Fibroblast of lung (primary cell): ENCODE results near the gene ARHGEF19. TPM values are rescaled to one million over a fixed set of nuclear protein-coding genes. Genes with fewer than 3 reads are reported as not detected.

Experiments
- DNase-seq, 2 donors: peaks; one replicate each; pipeline versions ENCODE4 v3.0.0 to v3.0.0-alpha.2; 2010; ENCODE audit warnings: low read depth in 2 of 2
- H2AFZ ChIP-seq: 2 replicates; pipeline ENCODE4 v1.5.1; 2012; ENCODE audit warnings: low read length, control low read depth, inconsistent platforms
- H3K27ac ChIP-seq: 2 replicates; pipeline ENCODE4 v1.5.1; 2011; ENCODE audit warnings: low read length, control low read depth; ENCODE audit not compliant: insufficient read depth
- H3K27me3 ChIP-seq: 2 replicates; pipeline ENCODE4 v1.5.1; 2011; ENCODE audit warnings: mild to moderate bottlenecking, low read length; ENCODE audit not compliant: control insufficient read depth, insufficient read depth
- H3K36me3 ChIP-seq: 2 replicates; pipeline ENCODE4 v1.5.1; 2011; ENCODE audit warnings: low read length; ENCODE audit not compliant: control insufficient read depth, insufficient read depth
- H3K4me1 ChIP-seq: 2 replicates; pipeline ENCODE4 v1.5.1; 2011; ENCODE audit warnings: low read length; ENCODE audit not compliant: control insufficient read depth, insufficient read depth; ENCODE audit errors: extremely low read depth
- H3K4me2 ChIP-seq: 2 replicates; pipeline ENCODE4 v1.5.1; 2011; ENCODE audit warnings: low read length, control low read depth; ENCODE audit not compliant: insufficient read depth; ENCODE audit errors: extremely low read depth
- H3K4me3 ChIP-seq, 4 experiments: fragments of 200-600 bp in 1 of 4; sonication (generic) in 1 of 4; replicated peaks in 1 of 4; 2 replicates each; pipeline ENCODE4 v1.5.1; 2011 to 2016; ENCODE audit warnings: low read length in 4 of 4, low read depth in 3 of 4, mild to moderate bottlenecking in 3 of 4, control low read depth in 2 of 4, inconsistent platforms in 1 of 4, mixed read lengths in 1 of 4; ENCODE audit not compliant: insufficient read depth in 1 of 4; ENCODE audit errors: control extremely low read depth in 1 of 4
- H3K79me2 ChIP-seq: 2 replicates; pipeline ENCODE4 v1.5.1; 2012; ENCODE audit warnings: mild to moderate bottlenecking, low read length, inconsistent platforms; ENCODE audit not compliant: control insufficient read depth, insufficient read depth
- H3K9ac ChIP-seq: 2 replicates; pipeline ENCODE4 v1.5.1; 2011; ENCODE audit warnings: mild to moderate bottlenecking, low read length, control low read depth; ENCODE audit not compliant: insufficient read depth
- H3K9me3 ChIP-seq: 2 replicates; pipeline ENCODE4 v1.5.1; 2012; ENCODE audit warnings: low read depth, low read length; ENCODE audit not compliant: control insufficient read depth, insufficient read depth
- H4K20me1 ChIP-seq: 2 replicates; pipeline ENCODE4 v1.5.1; 2011; ENCODE audit warnings: low read length; ENCODE audit not compliant: control insufficient read depth, insufficient read depth; ENCODE audit errors: extremely low read depth
- EZH2 ChIP-seq: IDR thresholded peaks from 2 replicates; pipeline ENCODE4 v1.5.1; 2012; ENCODE audit warnings: low read length, control low read depth, mild to moderate bottlenecking; ENCODE audit errors: missing control alignments
- polyA plus RNA-seq, 2 donors: library from polyadenylated mRNA; depleted of rRNA in 1 of 2; stranded (reverse) in 1 of 2; unstranded in 1 of 2; fragments of >200 nt; gene quantifications; 2 replicates each; pipeline ENCODE4 v1.2.1, GENCODE V29; 2011 to 2012; ENCODE audit warnings: missing spikeins in 1 of 2
- total RNA-seq: library from RNA; depleted of rRNA; stranded (reverse); fragments of >200 nt; gene quantifications from 2 replicates; pipeline ENCODE4 v1.2.1, GENCODE V29; 2014
- TF ChIP-seq, protein P1 (sequence below), 2 donors: IDR thresholded peaks in 1 of 2; conservative IDR thresholded peaks in 1 of 2; 1 replicate in 1 of 2; 2 replicates in 1 of 2; pipeline ENCODE4 v1.5.1; 2011 to 2012; ENCODE audit warnings: low read length in 2 of 2, control low read depth in 1 of 2, inconsistent platforms in 1 of 2, low read depth in 1 of 2, mild to moderate bottlenecking in 1 of 2

The ARHGEF19 gene
- total and polyA plus RNA-seq, 2 donors (not counting 1 experiment from before 2014, with no cell fraction given), result 3.3 TPM

GRCh38 chr1:16178596-16179497 is 33.6 kb downstream of the ARHGEF19 start:
- Histone ChIP-seq H3K27me3 (no peaks in the 10 kb centered on the region), H3K4me1 (peaks cover 56% of the 10 kb centered on the region), H3K4me3 (no peak overlapping the region), H3K27ac (no peak overlapping the region), H3K9ac (no peak overlapping the region), H2AFZ (no peak overlapping the region), H4K20me1 (no peaks in the 10 kb centered on the region), H3K9me3 (no peaks in the 10 kb centered on the region), H3K4me2 (no peak overlapping the region), H3K79me2 (no peaks in the 10 kb centered on the region), H3K36me3 (no peaks in the 10 kb centered on the region)
- no peak for TF ChIP-seq EZH2
- TF ChIP-seq, protein P1, sequence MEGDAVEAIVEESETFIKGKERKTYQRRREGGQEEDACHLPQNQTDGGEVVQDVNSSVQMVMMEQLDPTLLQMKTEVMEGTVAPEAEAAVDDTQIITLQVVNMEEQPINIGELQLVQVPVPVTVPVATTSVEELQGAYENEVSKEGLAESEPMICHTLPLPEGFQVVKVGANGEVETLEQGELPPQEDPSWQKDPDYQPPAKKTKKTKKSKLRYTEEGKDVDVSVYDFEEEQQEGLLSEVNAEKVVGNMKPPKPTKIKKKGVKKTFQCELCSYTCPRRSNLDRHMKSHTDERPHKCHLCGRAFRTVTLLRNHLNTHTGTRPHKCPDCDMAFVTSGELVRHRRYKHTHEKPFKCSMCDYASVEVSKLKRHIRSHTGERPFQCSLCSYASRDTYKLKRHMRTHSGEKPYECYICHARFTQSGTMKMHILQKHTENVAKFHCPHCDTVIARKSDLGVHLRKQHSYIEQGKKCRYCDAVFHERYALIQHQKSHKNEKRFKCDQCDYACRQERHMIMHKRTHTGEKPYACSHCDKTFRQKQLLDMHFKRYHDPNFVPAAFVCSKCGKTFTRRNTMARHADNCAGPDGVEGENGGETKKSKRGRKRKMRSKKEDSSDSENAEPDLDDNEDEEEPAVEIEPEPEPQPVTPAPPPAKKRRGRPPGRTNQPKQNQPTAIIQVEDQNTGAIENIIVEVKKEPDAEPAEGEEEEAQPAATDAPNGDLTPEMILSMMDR (conservative IDR thresholded peaks at IDR 0.05 in 1 of 2, IDR thresholded peaks at IDR 0.05 in 1 of 2; ENCODE audit: low read depth in 1 of 2, low read length in 2 of 2), result no peak
- peak in 1 of 2 donors; percentile 28 for DNase-seq

DNA sequence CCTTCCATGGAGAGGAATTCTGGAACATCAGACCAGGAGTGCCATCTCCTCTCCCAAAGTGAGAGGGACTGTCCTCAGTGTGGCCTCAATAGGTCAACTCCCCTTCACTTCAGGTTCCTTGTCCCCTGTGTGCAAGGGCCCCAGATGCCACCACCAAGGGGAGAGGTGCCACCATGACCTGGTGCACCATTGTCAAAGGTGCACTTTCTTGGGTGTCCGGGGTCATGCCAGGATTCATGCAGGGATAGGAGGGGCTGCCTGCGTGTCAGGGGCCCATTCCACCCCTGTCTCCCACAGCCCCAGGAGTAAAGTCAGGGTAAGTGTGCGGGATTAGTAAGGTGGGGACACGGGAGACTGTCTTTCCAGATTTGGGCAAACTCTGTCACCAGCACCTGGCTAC is 35.1 kb downstream of the ARHGEF19 start:
- no peak for TF ChIP-seq EZH2
- TF ChIP-seq, protein P1 (conservative IDR thresholded peaks at IDR 0.05 in 1 of 2, IDR thresholded peaks at IDR 0.05 in 1 of 2; ENCODE audit: low read depth in 1 of 2, low read length in 2 of 2), result no peak
- Histone ChIP-seq H3K9me3 (no peaks in the 10 kb centered on the region), H3K27ac (no peak overlapping the region), H3K4me2 (no peak overlapping the region), H3K79me2 (no peaks in the 10 kb centered on the region), H3K4me1 (peaks cover 62% of the 10 kb centered on the region), H3K4me3 (no peak overlapping the region), H3K36me3 (no peaks in the 10 kb centered on the region), H3K9ac (no peak overlapping the region), H2AFZ (no peak overlapping the region), H3K27me3 (no peaks in the 10 kb centered on the region), H4K20me1 (no peaks in the 10 kb centered on the region)
- no peak for DNase-seq

- Histone ChIP-seq H3K79me2 (no peaks in the 10 kb centered on the region), H4K20me1 (no peaks in the 10 kb centered on the region), H3K4me3 (no peak overlapping the region), H3K4me2 (peak overlapping the region; percentile 60), H2AFZ (no peak overlapping the region), H3K9ac (no peak overlapping the region), H3K27ac (peak overlapping the region; percentile 79), H3K36me3 (no peaks in the 10 kb centered on the region), H3K27me3 (no peaks in the 10 kb centered on the region), H3K9me3 (no peaks in the 10 kb centered on the region), H3K4me1 (peaks cover 58% of the 10 kb centered on the region)
- TF ChIP-seq, protein P1 (conservative IDR thresholded peaks at IDR 0.05 in 1 of 2, IDR thresholded peaks at IDR 0.05 in 1 of 2; ENCODE audit: low read depth in 1 of 2, low read length in 2 of 2), result no peak
- no peak for DNase-seq
Measured at GRCh38 chr1:16176653-16177052, 35.8 kb downstream of the ARHGEF19 start.
